HepG2 (cell line): ENCODE measurements around the gene RBBP9. TPM values are rescaled to one million over a fixed set of nuclear protein-coding genes. Genes with fewer than 3 reads are reported as not detected.

ENCODE experiments used
- AHDC1 ChIP-seq: sonication (generic); formaldehyde crosslinking; IDR thresholded peaks from 2 replicates; pipeline ENCODE4 v1.5.1; 2020; ENCODE audit warnings: mild to moderate bottlenecking, missing genetic modification reagents, borderline replicate concordance
- ATM ChIP-seq: fragments of 450-650 bp; IDR thresholded peaks from 2 replicates; pipeline ENCODE4 v1.7.1; 2017; ENCODE audit warnings: mild to moderate bottlenecking, borderline replicate concordance
- BRF2 ChIP-seq: sonication (generic); formaldehyde crosslinking; IDR thresholded peaks from 2 replicates; pipeline ENCODE4 v1.8.1; 2022; ENCODE audit warnings: mild to moderate bottlenecking, missing genetic modification reagents
- DMAP1 ChIP-seq: IDR thresholded peaks from 2 replicates; pipeline ENCODE4 v1.6.1; 2016
- FOXP1 ChIP-seq, 2 experiments: fragments of 450-650 bp in 1 of 2; IDR thresholded peaks; 2 replicates each; pipeline ENCODE4 v1.6.1; 2017 to 2018; ENCODE audit warnings: antibody characterized with exemption in 1 of 2
- HMGXB3 ChIP-seq: sonication (generic); formaldehyde crosslinking; IDR thresholded peaks from 2 replicates; pipeline ENCODE4 v1.4.0; 2020; ENCODE audit warnings: missing genetic modification reagents, borderline replicate concordance
- HNRNPUL1 ChIP-seq: fragments of 200-400 bp; formaldehyde crosslinking; IDR thresholded peaks from 2 replicates; pipeline ENCODE4 v1.6.1; 2017; ENCODE audit warnings: low read depth, mild to moderate bottlenecking, low read length, moderate library complexity
- KAT2B ChIP-seq: fragments of 150-350 bp; IDR thresholded peaks from 2 replicates; pipeline ENCODE4 v1.6.1; 2014; ENCODE audit warnings: low read depth, low read length, borderline replicate concordance
- PCBP2 ChIP-seq: fragments of 200-400 bp; formaldehyde crosslinking; optimal IDR thresholded peaks from 2 replicates; pipeline ENCODE3; 2018; ENCODE audit warnings: low read length, low read depth; ENCODE audit not compliant: poor library complexity, severe bottlenecking
- ZEB1 ChIP-seq: IDR thresholded peaks from 2 replicates; pipeline ENCODE4 v1.6.1; 2012; ENCODE audit warnings: mild to moderate bottlenecking, low read depth, inconsistent platforms; ENCODE audit not compliant: insufficient replicate concordance
- ZNF224 ChIP-seq: sonication (generic); formaldehyde crosslinking; IDR thresholded peaks from 2 replicates; pipeline ENCODE4 v1.5.0; 2020; ENCODE audit warnings: mild to moderate bottlenecking, missing genetic modification reagents
- ZNF484 ChIP-seq: sonication (generic); formaldehyde crosslinking; IDR thresholded peaks from 2 replicates; pipeline ENCODE4 v1.5.1; 2020; ENCODE audit warnings: mild to moderate bottlenecking, low read depth, missing genetic modification reagents, borderline replicate concordance
- ZNF766 ChIP-seq: sonication (generic); formaldehyde crosslinking; IDR thresholded peaks from 2 replicates; pipeline ENCODE4 v1.5.0; 2020; ENCODE audit warnings: missing genetic modification reagents, borderline replicate concordance
- polyA plus RNA-seq, 8 experiments: library from polyadenylated mRNA; depleted of rRNA in 3 of 8; stranded (reverse) in 7 of 8; unstranded in 1 of 8; fragments of >200 nt; fragmentation: Illumina TruSeq in 4 of 8; extraction: Trizol in 4 of 8; gene quantifications; 2 replicates each; pipeline versions ENCODE4 v1.2.1 to v1.2.3, GENCODE V29; 2011 to 2016; ENCODE audit warnings: low read depth in 4 of 8, missing spikeins in 1 of 8, mixed read lengths in 1 of 8; ENCODE audit not compliant: insufficient read depth in 1 of 8
- total RNA-seq, 5 experiments: library from RNA; depleted of rRNA; stranded (reverse); fragments of >200 nt; fragmentation: Illumina TruSeq; extraction: Trizol; gene quantifications; 2 replicates each; pipeline ENCODE4 v1.2.3, GENCODE V29; 2016; ENCODE audit warnings: low read depth in 1 of 5
- TF ChIP-seq, protein P1 (sequence below): fragments of 450-650 bp; IDR thresholded peaks from 2 replicates; pipeline ENCODE4 v1.6.1; 2017; ENCODE audit warnings: mild to moderate bottlenecking

Gene RBBP9
- total and polyA plus RNA-seq, 2 of the 13 experiments (the other 11 are each of a cell fraction or from before 2014, with no cell fraction given) = 28.0 to 56.3 TPM

DNA sequence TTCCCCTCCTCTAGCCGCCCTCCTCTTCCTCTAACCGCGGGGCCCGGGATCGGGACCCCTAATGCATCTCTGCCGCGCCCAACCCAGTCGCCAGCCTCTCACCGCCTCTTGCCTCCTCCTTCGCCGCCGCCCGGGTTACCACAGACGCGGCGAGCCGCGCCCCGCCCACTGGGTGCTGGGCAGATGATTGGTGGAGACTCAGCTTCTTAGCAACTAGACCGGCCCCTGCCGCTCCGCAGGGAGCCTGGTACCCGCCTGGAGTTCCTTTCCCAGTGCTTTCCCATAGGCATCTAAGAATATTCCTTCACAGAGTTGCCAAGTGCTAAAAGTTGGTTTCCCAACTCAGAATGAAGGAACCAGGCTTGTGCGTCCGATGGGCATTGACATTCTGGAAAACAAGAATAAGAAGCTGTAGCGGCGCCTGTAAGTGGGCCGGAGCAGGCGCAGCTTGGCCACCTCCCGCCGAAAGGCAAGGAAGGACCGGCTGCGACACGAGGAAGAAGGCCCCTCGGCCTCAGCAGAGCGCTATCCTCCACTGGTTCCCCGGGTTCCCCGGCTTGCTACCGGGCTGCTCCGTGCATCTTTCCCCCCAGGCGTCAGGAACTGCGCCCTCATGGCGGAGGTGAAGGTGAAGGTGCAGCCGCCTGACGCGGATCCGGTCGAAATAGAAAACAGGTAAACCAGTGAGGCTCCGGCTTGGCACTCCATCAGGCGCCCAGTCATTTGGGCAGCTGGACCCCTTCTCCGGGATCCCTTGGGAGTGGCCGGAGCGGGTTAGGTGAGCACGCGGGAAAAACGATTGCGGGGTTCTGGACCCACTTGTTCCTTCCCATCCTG lies 29.9 kb downstream of the RBBP9 start, which contains the start of the genes DZANK1 and POLR3F (continued):
- TF ChIP-seq, protein P1, sequence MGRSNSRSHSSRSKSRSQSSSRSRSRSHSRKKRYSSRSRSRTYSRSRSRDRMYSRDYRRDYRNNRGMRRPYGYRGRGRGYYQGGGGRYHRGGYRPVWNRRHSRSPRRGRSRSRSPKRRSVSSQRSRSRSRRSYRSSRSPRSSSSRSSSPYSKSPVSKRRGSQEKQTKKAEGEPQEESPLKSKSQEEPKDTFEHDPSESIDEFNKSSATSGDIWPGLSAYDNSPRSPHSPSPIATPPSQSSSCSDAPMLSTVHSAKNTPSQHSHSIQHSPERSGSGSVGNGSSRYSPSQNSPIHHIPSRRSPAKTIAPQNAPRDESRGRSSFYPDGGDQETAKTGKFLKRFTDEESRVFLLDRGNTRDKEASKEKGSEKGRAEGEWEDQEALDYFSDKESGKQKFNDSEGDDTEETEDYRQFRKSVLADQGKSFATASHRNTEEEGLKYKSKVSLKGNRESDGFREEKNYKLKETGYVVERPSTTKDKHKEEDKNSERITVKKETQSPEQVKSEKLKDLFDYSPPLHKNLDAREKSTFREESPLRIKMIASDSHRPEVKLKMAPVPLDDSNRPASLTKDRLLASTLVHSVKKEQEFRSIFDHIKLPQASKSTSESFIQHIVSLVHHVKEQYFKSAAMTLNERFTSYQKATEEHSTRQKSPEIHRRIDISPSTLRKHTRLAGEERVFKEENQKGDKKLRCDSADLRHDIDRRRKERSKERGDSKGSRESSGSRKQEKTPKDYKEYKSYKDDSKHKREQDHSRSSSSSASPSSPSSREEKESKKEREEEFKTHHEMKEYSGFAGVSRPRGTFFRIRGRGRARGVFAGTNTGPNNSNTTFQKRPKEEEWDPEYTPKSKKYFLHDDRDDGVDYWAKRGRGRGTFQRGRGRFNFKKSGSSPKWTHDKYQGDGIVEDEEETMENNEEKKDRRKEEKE = no peak
- TF ChIP-seq DMAP1 (CRISPR knock-in tag) = peak; percentile 94; the same call in 1 of the 2 replicates
- no peak for TF ChIP-seq HNRNPUL1
- TF ChIP-seq KAT2B = no peak
- TF ChIP-seq FOXP1 (IDR thresholded peaks at IDR 0.05) = no peak
- 0 out of 2 replicates have a peak, but pooled peaks have one; percentile 16 for TF ChIP-seq FOXP1 (CRISPR knock-in tag; IDR thresholded peaks at IDR 0.05)
- TF ChIP-seq ZNF224 (CRISPR knock-in tag) = 0 out of 2 replicates have a peak, but pooled peaks have one; percentile 62
- TF ChIP-seq ATM = no peak
- no peak for TF ChIP-seq ZNF484 (CRISPR knock-in tag)
- TF ChIP-seq AHDC1 = no peak; the same call in 1 of the 2 replicates
- TF ChIP-seq ZEB1 = peak; percentile 83
- peak; percentile 76; the same call in 1 of the 2 replicates for TF ChIP-seq HMGXB3 (CRISPR knock-in tag)
- no peak for TF ChIP-seq PCBP2
- TF ChIP-seq BRF2 (CRISPR knock-in tag) = no peak
- peak; percentile 45 for TF ChIP-seq ZNF766
